Neuronal stem cell (in vitro differentiated cells): Measurements from ENCODE around the gene TMEM163.

Source experiments
- DNase-seq: peaks from one replicate; pipeline ENCODE4 v3.0.0-alpha.2; 2013; ENCODE audit warnings: low spot score
- H2AFZ ChIP-seq: one replicate; pipeline ENCODE4 v1.6.1; 2013; ENCODE audit warnings: mild to moderate bottlenecking, low read length, inconsistent platforms
- H2AK5ac ChIP-seq: 2 replicates; pipeline ENCODE4 v1.6.1; 2013; ENCODE audit warnings: low read depth, mild to moderate bottlenecking, inconsistent platforms, low read length, moderate library complexity, mixed read lengths
- H2BK120ac ChIP-seq: 2 replicates; pipeline ENCODE4 v1.6.1; 2013; ENCODE audit warnings: low read depth, mild to moderate bottlenecking, inconsistent platforms, low read length, moderate library complexity, mixed read lengths
- H2BK12ac ChIP-seq: one replicate; pipeline ENCODE4 v1.6.1; 2013; ENCODE audit warnings: low read length, inconsistent platforms
- H2BK15ac ChIP-seq: 2 replicates; pipeline ENCODE4 v1.6.1; 2013; ENCODE audit warnings: mild to moderate bottlenecking, low read length, inconsistent platforms, mixed read lengths
- H2BK5ac ChIP-seq: one replicate; pipeline ENCODE4 v1.6.1; 2013; ENCODE audit warnings: inconsistent platforms, mild to moderate bottlenecking, low read length, moderate library complexity
- H3K14ac ChIP-seq: one replicate; pipeline ENCODE4 v1.6.1; 2013; ENCODE audit warnings: low read length, inconsistent platforms
- H3K18ac ChIP-seq: 2 replicates; pipeline ENCODE4 v1.6.1; 2013; ENCODE audit warnings: low read length, inconsistent platforms
- H3K23ac ChIP-seq: 2 replicates; pipeline ENCODE4 v1.6.1; 2013; ENCODE audit warnings: low read depth, mild to moderate bottlenecking, mixed read lengths, low read length, inconsistent platforms; ENCODE audit not compliant: poor library complexity
- H3K27ac ChIP-seq: replicated peaks from 3 replicates; pipeline ENCODE4 v1.5.1; 2013; ENCODE audit warnings: low read length, inconsistent platforms
- H3K27me3 ChIP-seq, 3 experiments: 2 replicates each; pipeline ENCODE4 v1.6.1; 2013; ENCODE audit warnings: low read length in 3 of 3, mild to moderate bottlenecking in 2 of 3, inconsistent platforms in 1 of 3, low read depth in 1 of 3, mixed read lengths in 1 of 3, moderate library complexity in 1 of 3; ENCODE audit not compliant: control insufficient read depth in 3 of 3, insufficient read depth in 3 of 3
- H3K36me3 ChIP-seq, 2 donors: replicated peaks in 1 of 2; 2 replicates each; pipeline ENCODE4 v1.6.1; 2013; ENCODE audit warnings: low read length in 2 of 2; ENCODE audit not compliant: control insufficient read depth in 2 of 2, insufficient read depth in 2 of 2
- H3K4ac ChIP-seq: 2 replicates; pipeline ENCODE4 v1.6.1; 2013; ENCODE audit warnings: inconsistent platforms, mild to moderate bottlenecking, low read length, moderate library complexity
- H3K4me1 ChIP-seq, 2 donors: 1 replicate in 1 of 2; 2 replicates in 1 of 2; pipeline ENCODE4 v1.6.1; 2013; ENCODE audit warnings: low read length in 2 of 2, low read depth in 1 of 2; ENCODE audit not compliant: control insufficient read depth in 2 of 2, insufficient read depth in 1 of 2
- H3K4me2 ChIP-seq: one replicate; pipeline ENCODE4 v1.6.1; 2013; ENCODE audit warnings: mild to moderate bottlenecking, low read length, inconsistent platforms; ENCODE audit not compliant: insufficient read depth, poor library complexity, severe bottlenecking
- H3K4me3 ChIP-seq, 2 donors: 2 replicates each; pipeline ENCODE4 v1.5.1; 2013; ENCODE audit warnings: low read length in 2 of 2, mild to moderate bottlenecking in 2 of 2, inconsistent platforms in 1 of 2, moderate library complexity in 1 of 2
- H3K79me1 ChIP-seq: one replicate; pipeline ENCODE4 v1.6.1; 2013; ENCODE audit warnings: low read depth, mild to moderate bottlenecking, inconsistent platforms, low read length, moderate library complexity
- H3K9ac ChIP-seq: one replicate; pipeline ENCODE4 v1.6.1; 2013; ENCODE audit warnings: mild to moderate bottlenecking, low read depth, low read length, inconsistent platforms; ENCODE audit not compliant: poor library complexity
- H3K9me3 ChIP-seq, 2 donors: replicated peaks in 1 of 2; 2 replicates each; pipeline versions ENCODE3 to v1.6.1; 2013; ENCODE audit warnings: low read length in 2 of 2, mild to moderate bottlenecking in 2 of 2, inconsistent platforms in 1 of 2, low read depth in 1 of 2, mixed read lengths in 1 of 2, moderate library complexity in 1 of 2; ENCODE audit not compliant: control insufficient read depth in 2 of 2, insufficient read depth in 1 of 2
- H4K8ac ChIP-seq: one replicate; pipeline ENCODE4 v1.6.1; 2013; ENCODE audit warnings: low read depth, mild to moderate bottlenecking, inconsistent platforms, low read length, moderate library complexity
- H4K91ac ChIP-seq: one replicate; pipeline ENCODE4 v1.6.1; 2013; ENCODE audit warnings: low read length, low read depth, mild to moderate bottlenecking, inconsistent platforms; ENCODE audit not compliant: poor library complexity
- WGBS, 2 donors: extraction: QIAGEN DNeasy Blood & Tissue Kit; methylation state at CpG; one replicate each; pipeline ENCODE4 v1.1.7; 2013; ENCODE audit warnings: missing lambda C conversion rate in 2 of 2, mixed read lengths in 1 of 2; ENCODE audit not compliant: insufficient read length in 2 of 2, insufficient replicate concordance in 1 of 2; ENCODE audit errors: extremely low coverage in 2 of 2; 5-methylcytosine and 5-hydroxymethylcytosine counted together

TMEM163 gene

DNA sequence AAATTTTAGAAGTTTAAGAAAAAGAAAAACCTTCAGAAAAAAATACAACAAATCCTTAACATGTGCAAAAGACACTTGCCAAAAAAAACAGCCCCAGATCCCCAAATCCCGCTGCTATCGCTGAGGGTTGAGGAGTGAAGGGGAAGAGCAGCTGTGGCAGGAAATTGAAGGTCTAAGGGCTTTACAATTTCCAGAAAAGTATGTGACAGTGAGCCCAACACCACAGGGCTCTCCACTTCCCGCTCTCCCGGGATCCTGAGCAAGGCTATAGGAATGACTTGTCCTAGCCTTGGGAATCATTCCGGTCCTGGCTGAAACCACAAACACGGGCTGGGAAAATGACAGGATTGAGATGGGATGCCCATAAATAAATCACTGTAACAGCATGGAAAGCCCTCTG, 191.4 kb downstream of the TMEM163 start:
- no peak overlapping the region for H4K8ac ChIP-seq
- H3K4me3 ChIP-seq: no peak overlapping the region
- no peak overlapping the region for H2BK120ac ChIP-seq
- H3K36me3 ChIP-seq: no peaks in the 10 kb centered on the region
- H2BK15ac ChIP-seq: no peak overlapping the region
- no peak overlapping the region for H3K23ac ChIP-seq
- H2AFZ ChIP-seq: no peak overlapping the region
- no peak overlapping the region for H3K4ac ChIP-seq
- H3K14ac ChIP-seq: no peak overlapping the region
- no peak overlapping the region for H2BK5ac ChIP-seq
- H2BK12ac ChIP-seq: no peak overlapping the region
- H3K9ac ChIP-seq: no peak overlapping the region
- H3K18ac ChIP-seq: no peak overlapping the region
- DNase-seq: no peak
- peaks cover 0 to 3% of the 10 kb centered on the region in 2 donors for H3K4me1 ChIP-seq
- no peak overlapping the region for H2AK5ac ChIP-seq
- no peak overlapping the region for H3K4me2 ChIP-seq
- H4K91ac ChIP-seq: no peak overlapping the region
- no peaks in the 10 kb centered on the region for H3K27me3 ChIP-seq
- no peak overlapping the region for H3K27ac ChIP-seq
- WGBS, 2 donors: no CpG with 5 or more reads among the region's 6 CpGs
- H3K79me1 ChIP-seq: no peaks in the 10 kb centered on the region
- H3K9me3 ChIP-seq: no peaks in the 10 kb centered on the region

DNA sequence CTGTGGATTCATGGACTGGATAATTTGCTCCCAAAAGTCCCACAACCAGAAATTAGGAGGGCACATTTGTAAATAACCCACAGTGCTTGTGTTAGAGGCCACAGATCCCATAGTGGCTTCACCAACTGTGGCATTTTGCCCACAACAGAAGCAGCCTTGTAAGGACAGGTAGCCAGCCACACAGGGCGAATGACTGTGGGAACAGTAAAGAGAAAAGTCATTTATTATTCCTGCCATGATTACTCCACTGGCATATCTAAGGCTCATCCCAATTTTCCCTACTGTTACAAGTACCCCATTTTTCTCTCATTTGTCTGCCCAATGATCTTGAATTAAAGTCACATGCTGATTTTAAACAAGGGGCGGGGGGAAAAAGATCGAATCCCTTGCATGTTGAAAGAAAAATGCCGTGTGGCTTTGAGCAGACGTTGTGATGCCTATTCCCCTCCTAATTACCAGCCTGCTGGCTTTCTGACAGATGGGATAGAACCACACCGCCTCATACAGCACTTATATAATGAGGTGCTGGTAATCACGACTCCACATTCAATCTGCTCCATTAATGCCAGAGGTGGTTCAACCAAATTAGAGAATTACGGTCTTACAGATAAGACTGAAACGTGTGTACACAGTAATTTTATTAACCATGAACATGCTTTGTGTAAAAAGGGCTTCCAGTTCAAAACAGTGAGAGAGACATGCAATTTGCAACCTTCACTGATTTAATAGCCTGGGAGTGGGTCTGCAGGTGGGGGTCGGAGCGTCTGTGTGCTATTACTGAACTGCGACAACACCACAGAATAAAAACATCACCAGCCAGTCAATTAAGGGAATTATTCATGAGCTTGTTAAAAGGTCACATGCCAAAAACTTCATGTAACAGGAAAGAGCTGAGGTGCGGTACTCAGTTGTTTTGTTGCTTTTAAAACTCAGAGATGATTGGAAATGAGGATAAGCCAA, 196.0 kb downstream of the TMEM163 start:
- Histone ChIP-seq H3K4me3 (no peak overlapping the region), H3K9me3 (no peaks in the 10 kb centered on the region), H2BK12ac (no peak overlapping the region), H2BK120ac (no peak overlapping the region), H3K27me3 (peaks cover 0 to 11% (median 0%) of the 10 kb centered on the region in 3 experiments), H3K14ac (no peak overlapping the region), H2AFZ (peak overlapping the region; percentile 10), H3K4me2 (no peak overlapping the region), H2AK5ac (no peak overlapping the region), H3K9ac (no peak overlapping the region), H3K23ac (no peak overlapping the region), H3K79me1 (no peaks in the 10 kb centered on the region), H3K27ac (no peak overlapping the region), H3K4ac (no peak overlapping the region), H4K91ac (no peak overlapping the region), H3K4me1 (peaks cover 0 to 3% of the 10 kb centered on the region in 2 donors), H2BK5ac (no peak overlapping the region), H2BK15ac (no peak overlapping the region), H3K18ac (no peak overlapping the region), H3K36me3 (no peaks in the 10 kb centered on the region), H4K8ac (no peak overlapping the region)
- no CpG with 5 or more reads among the region's 13 CpGs for WGBS, 2 donors
- no peak for DNase-seq

DNA sequence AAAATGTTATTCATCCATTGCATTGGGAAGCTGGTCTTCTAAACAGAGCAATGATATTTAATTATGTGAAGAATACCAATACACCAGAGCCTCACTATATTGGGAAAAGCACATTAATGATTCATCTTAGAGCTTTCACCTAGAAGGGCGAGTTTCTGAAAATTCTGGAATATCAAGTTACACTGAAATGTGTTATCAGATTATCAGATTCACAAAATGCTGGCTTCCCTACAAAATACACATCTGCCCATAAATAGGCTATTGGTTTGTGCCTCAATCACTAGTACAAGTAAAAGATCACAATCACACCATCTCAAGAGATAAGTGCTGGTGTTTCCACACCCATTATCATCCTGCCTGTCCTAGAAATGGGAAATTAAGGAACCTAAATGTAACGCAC, 200.7 kb downstream of the TMEM163 start:
- Histone ChIP-seq H3K79me1 (no peaks in the 10 kb centered on the region), H3K9me3 (no peaks in the 10 kb centered on the region), H2BK120ac (no peak overlapping the region), H3K4me1 (no peaks in the 10 kb centered on the region), H3K27me3 (peaks cover 0 to 11% (median 0%) of the 10 kb centered on the region in 3 experiments), H3K27ac (no peak overlapping the region), H3K4me3 (no peak overlapping the region), H2AFZ (no peak overlapping the region), H2BK12ac (no peak overlapping the region), H4K8ac (no peak overlapping the region), H2BK15ac (no peak overlapping the region), H2BK5ac (no peak overlapping the region), H3K36me3 (no peaks in the 10 kb centered on the region), H3K9ac (no peak overlapping the region), H2AK5ac (no peak overlapping the region), H3K14ac (no peak overlapping the region), H3K18ac (no peak overlapping the region), H4K91ac (no peak overlapping the region), H3K4me2 (no peak overlapping the region), H3K23ac (no peak overlapping the region), H3K4ac (no peak overlapping the region)
- DNase-seq: no peak
- no CpG with 5 or more reads among the region's 2 CpGs for WGBS, 2 donors

- Histone ChIP-seq H3K27ac (no peak overlapping the region), H2BK12ac (no peak overlapping the region), H3K9ac (no peak overlapping the region), H4K8ac (no peak overlapping the region), H3K4me3 (no peak overlapping the region), H3K18ac (no peak overlapping the region), H3K9me3 (no peaks in the 10 kb centered on the region), H2AK5ac (no peak overlapping the region), H3K23ac (no peak overlapping the region), H4K91ac (no peak overlapping the region), H3K4ac (no peak overlapping the region), H3K4me1 (peaks cover 0 to 1% of the 10 kb centered on the region in 2 donors), H2BK15ac (no peak overlapping the region), H2AFZ (no peak overlapping the region), H2BK5ac (no peak overlapping the region), H3K4me2 (no peak overlapping the region), H3K36me3 (no peaks in the 10 kb centered on the region), H3K79me1 (no peaks in the 10 kb centered on the region), H3K14ac (no peak overlapping the region), H2BK120ac (no peak overlapping the region), H3K27me3 (peaks cover 0 to 3% (median 0%) of the 10 kb centered on the region in 3 experiments)
- WGBS, 2 donors: no CpG with 5 or more reads among the region's 5 CpGs
- no peak for DNase-seq
These were observed 203.7 kb downstream of the TMEM163 start for GRCh38 chr2:134515137-134515536.
